GM12872 (cell line): Measurements from ENCODE around the gene PALLD.

Experiments used
- TF ChIP-seq, protein P1 (sequence below): IDR thresholded peaks from 3 replicates; pipeline ENCODE4 v1.5.1; 2011; ENCODE audit warnings: low read depth, mild to moderate bottlenecking, low read length, moderate library complexity; ENCODE audit not compliant: insufficient read depth

The PALLD gene

DNA sequence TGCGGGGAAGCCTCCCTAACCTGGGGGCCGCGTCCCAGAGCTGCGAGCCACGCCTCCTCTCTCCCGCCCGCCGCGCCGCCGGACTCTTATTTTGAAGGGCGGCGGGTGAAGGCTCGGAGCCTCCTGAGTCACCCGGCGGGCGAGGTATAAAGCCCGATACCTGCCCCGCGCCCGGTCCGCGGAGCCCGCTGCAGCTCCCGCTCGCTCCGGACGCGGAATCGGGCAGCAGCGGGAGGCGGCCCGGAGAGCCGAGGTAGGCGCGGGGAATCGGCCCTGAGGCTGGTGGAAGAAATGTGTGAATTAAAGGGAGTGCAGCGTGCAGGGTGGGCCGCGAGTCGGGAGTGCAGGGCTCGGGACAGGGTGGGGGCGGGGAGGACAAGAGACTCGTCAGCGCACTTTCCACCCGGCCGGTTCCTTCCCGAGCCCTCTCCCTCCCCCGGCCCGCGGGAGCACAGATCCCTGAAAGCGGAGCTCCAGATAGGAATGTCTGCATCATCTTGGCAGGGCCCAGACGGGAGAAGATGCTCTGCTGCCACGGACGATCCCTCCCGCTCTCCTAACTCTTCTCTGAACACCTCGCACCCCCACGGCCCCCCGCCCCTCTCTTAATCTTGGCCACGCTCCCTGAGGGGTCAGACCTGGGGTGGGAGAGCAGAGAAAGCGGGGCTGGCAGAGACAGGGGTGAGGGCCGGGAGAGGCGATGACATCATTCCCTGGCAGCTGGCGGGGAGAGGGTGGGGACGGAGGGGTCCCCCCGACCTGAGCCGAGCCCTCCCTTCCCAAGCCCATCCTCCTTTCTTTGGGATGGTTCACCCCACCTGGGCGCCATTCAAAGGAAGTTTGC is 335.3 kb downstream of the PALLD start:
- TF ChIP-seq, protein P1, sequence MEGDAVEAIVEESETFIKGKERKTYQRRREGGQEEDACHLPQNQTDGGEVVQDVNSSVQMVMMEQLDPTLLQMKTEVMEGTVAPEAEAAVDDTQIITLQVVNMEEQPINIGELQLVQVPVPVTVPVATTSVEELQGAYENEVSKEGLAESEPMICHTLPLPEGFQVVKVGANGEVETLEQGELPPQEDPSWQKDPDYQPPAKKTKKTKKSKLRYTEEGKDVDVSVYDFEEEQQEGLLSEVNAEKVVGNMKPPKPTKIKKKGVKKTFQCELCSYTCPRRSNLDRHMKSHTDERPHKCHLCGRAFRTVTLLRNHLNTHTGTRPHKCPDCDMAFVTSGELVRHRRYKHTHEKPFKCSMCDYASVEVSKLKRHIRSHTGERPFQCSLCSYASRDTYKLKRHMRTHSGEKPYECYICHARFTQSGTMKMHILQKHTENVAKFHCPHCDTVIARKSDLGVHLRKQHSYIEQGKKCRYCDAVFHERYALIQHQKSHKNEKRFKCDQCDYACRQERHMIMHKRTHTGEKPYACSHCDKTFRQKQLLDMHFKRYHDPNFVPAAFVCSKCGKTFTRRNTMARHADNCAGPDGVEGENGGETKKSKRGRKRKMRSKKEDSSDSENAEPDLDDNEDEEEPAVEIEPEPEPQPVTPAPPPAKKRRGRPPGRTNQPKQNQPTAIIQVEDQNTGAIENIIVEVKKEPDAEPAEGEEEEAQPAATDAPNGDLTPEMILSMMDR, result no peak

DNA sequence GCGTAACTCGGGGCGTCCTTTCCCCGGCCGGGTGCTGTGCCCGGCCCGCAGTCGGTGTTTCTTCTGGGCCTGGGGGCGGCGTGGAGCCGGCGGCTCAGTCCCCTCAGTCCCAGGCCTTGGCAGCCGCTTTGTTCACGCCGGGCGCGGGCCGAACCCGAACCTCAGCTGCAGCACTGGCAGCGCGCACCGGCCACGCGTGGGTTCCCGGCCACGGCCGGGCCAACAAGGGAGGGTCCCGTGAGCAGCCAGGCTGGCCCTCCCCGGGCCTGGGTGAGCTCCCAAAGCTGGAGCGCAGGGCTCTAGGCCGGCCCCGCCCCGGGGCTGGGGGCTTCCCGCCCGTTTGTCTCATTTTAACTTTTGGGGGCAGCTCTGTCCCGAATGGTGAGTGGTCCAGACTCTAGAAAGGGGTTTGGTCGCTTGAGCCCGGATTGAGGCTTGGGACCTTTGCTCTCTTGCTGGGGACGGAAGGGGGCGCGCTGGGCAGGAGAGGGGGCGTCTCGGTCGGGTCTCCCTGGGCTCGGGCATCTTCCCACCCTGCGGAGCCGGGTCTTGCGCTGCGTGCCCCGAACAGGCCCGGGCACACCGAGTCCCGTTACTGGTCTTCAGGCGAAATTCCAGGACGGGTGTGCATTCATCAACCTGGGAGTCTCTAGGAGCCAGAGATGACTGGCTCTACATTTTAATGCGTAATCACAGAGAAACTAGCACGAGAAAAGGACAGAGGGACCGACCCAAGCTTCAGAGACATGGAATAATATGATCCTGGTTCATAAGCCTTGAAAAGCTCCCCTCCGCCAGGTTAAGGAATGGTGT is 336.1 kb downstream of the PALLD start:
- TF ChIP-seq, protein P1, result no peak

- TF ChIP-seq, protein P1, result no peak
These were observed 337.0 kb downstream of the PALLD start for GRCh38 chr4:168833881-168834280.

- TF ChIP-seq, protein P1, result no peak
These were observed 339.1 kb downstream of the PALLD start for GRCh38 chr4:168835880-168836454.

GRCh38 chr4:168836490-168836889 is 339.6 kb downstream of the PALLD start:
- TF ChIP-seq, protein P1, result no peak

DNA sequence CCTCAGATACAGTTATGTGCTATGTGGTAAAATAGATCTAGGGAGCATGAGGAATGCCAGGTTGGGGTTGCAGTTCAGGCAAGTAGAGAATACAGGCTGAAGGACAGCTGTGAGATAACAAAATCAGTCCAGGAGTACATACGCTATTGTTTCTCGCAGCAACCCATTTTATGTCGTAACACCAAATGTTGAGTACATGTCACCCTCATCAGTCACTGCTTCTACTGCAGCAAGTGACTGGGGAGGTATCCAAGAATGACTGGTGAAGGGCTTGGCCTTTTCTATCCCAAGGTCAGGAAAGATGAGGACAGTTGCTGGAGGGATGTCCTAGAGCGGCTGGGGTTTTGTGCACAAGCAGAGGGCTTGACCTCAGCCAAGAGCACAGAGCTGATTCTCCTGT is 341.1 kb downstream of the PALLD start:
- TF ChIP-seq, protein P1, result no peak

- TF ChIP-seq, protein P1, result no peak
These were observed 343.0 kb downstream of the PALLD start for GRCh38 chr4:168839758-168840391.
